GM19193 (cell line): ENCODE data around the gene KLK15.

Experiments used
- POLR2A ChIP-seq: IDR thresholded peaks from 4 replicates; pipeline ENCODE4 v1.6.1; 2011; ENCODE audit not compliant: insufficient read depth, insufficient read length; ENCODE audit errors: extremely low read depth

The KLK15 gene

DNA sequence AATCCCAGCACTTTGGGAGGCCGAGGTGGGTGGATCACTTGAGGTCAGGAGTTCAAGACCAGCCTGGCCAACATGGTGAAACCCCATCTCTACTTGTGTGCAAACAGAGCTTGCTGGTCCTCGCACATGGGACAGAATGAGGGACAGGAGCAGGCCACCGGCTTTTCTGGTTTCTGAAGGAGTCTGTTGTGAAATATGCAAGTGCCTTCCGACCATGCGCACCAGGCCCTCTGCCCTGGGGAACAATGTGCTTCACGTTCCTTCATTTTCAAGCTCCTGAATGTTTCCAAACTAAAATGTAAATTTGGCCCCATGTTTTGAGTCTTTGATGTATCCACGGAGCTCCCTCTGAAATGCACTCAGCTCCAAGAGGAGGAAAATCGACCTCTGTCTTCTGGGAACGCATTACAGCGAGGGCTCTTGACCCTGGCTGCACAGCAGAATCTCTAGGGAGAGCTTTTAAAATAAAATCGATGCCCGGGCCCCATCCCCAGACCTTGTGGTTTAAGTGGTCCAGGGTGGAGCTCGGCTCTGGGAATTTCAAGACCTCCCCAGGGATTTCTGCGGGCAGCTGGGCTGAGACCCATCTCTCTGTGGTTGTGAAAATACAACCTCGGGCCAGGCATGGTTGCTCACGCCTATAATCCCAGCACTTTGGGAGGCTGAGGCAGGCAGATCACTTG, 52.5 kb downstream of the KLK15 start:
- TF ChIP-seq POLR2A, result no peak

DNA sequence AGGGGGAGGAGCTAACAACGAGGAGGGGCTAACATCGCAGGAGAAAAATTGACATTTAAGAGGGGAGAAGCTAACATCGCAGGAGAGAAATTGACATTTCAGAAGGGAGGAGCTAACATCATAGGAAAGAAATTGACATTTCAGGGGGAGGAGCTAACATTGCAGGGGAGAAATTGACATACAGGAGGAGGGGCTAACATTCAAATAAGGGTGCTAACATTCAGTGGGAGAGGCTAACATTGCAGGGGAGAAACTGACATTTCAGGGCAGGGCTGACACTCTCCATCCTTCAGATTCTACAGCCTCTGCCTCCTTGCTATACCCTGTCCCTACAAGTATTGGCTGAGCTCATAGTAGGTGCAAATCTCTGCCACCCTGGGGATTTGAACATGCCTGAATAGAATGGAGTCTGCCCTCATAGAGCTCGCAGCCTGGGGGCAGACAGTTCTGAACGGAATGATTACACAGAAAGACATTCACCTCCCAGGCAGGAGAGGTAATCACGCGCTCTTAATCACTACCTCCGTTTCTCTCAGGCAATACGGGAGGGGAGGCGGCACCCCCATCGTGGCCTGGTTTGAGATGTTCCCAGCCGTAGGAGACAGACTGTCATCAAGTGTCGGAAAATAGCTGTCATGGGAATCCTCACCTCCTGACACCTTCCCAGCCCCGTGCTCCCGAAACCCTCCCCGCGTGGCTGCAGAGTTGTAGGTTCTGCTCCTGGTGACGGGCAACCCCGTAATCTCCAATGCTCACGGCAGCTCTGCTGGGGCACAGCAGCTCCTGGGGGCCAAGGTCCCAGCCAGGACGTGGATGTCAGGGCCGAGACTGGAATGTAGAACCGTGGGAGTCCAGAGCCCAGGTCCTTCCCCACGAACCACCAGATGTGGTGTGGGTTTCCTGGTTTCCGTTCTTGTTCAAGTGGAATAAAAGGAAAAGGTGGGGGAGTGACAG, 53.6 kb downstream of the KLK15 start:
- no peak for TF ChIP-seq POLR2A

DNA sequence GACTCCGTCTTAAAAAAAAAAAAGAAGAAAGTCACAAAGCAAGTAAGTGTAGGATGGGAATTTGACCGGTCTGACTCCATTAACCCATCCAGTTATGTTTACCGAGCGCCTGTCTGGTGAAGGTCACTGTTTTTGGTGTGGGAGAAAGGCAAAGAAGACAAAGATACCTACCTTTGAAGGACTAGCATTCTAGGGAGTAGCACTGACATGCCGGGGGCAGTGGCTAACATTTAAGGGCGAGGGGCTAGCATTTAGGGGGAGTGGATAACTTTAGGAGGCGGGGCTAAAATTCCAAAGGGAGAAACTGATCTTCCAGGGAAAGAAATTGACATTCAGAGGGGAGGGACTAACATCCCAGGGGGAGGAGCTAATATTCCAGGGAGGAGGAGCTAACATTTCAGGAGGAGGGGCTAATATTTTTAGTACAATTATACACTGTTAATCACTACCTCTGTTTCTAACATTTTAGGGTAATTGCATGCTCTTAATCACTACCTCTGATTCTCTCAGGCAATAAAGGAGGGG, 54.4 kb downstream of the KLK15 start:
- no peak for TF ChIP-seq POLR2A

DNA sequence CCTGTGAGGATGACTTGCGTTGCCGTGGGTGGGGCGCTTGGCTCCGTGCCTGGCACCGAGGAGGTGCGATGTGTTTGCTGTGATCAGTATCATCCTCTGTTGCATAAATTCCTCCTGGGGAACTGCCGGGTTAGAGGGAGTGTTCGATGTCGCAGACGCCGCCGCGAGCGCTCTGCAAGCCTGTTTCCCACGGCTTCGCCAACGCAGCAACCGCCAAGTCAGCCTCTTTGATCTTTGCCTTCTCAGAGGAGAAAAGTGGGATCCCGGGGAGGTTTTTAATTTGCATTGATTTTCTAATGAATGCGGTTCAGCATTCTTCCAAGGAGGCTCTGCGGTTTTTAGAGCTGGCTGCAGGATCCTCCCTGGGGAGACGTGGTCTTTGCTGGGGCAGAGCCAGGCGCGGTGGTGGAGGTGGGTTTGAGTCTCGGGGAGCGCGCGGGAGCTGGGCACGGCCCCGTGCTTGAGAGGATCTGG, 55.5 kb downstream of the KLK15 start:
- TF ChIP-seq POLR2A, result no peak

DNA sequence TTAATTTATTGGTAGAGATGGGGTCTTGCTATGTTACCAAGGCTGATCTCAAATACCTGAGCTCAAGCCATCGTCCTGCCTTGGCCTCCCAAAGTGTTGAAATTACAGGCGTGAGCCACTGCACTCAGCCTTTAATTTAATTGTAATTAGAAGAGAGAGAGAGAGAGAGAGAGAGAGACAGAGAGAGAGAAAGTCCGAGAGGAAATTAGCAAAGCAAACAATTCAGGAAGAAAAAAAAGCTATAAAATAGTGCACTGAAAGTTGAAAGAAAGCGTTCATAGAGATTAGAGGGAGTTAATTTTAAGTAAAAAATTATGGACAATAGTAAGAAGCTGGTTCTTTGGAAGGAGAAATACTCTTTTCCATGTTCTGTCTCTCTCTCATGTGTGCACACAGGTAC, 56.1 kb downstream of the KLK15 start:
- TF ChIP-seq POLR2A, result no peak

DNA sequence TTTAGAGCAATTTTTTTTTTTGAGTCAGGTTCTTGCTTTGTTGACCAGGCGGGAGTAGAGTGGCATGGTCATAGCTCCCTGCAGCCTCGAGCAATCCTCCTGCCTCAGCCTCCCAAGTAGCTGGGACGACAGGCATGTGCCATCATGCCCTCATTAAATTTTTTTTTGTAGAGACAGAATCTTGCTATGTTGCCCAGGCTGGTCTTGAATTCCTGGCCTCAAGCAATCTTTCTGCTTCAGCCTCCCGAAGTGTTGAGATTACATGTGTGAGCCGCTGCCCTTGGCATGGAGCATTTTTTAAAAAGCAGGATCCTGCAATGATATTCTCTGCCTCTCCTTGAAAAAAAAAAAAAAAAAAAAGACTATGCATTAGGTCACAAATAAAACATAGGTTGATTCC, 57.2 kb downstream of the KLK15 start:
- no peak for TF ChIP-seq POLR2A
